ENCODE measurements around the gene SNX3. TPM values are rescaled to one million over a fixed set of nuclear protein-coding genes. Genes with fewer than 3 reads are reported as not detected.
A peak's percentile ranks its signal among the peaks of the same experiment; 100 is the strongest.

The SNX3 gene
- total RNA-seq, 4 donors from 2014 or later, result 81.2 to 136 (median 121) TPM

GRCh38 chr6:108295676-108296075 lies 34.8 kb upstream of the SNX3 start:
- in situ Hi-C loops (cut with MboI; ENCODE audit: low pct_ligation_motif_present in 1 of 4, low pct_unique_long_range_greater_than_20kb in 1 of 4, low sequenced_read_pairs in 3 of 4) (no loop called here), intact Hi-C loops (cut with DNase I; ENCODE audit: low total_unique reads) (loop anchor here (5.0 kb wide), 1 partner anchor 33 kb away; the partner anchor contains the start of gene SNX3)
- Histone ChIP-seq H3K27me3 (no peaks in the 10 kb centered on the region), H3K4me1 (peaks cover 6 to 30% (median 8%) of the 10 kb centered on the region in 4 donors), H3K4me3 (peak overlapping the region in 3 of 4 donors; percentile 68 to 97 (median 73)), H3K27ac (peak overlapping the region; percentile 90 to 99 (median 92)), H3K9me3 (no peaks in the 10 kb centered on the region), H3K36me3 (no peaks in the 10 kb centered on the region)
- DNase-seq, result no peak
- WGBS, 2 donors (ENCODE audit: low coverage in 1 of 2), result 61 to 74% methylated on average over 3 to 7 of the region's 7 CpGs
- no peak for TF ChIP-seq POLR2AphosphoS5 (IDR thresholded peaks at IDR 0.05)
- TF ChIP-seq, protein P1, sequence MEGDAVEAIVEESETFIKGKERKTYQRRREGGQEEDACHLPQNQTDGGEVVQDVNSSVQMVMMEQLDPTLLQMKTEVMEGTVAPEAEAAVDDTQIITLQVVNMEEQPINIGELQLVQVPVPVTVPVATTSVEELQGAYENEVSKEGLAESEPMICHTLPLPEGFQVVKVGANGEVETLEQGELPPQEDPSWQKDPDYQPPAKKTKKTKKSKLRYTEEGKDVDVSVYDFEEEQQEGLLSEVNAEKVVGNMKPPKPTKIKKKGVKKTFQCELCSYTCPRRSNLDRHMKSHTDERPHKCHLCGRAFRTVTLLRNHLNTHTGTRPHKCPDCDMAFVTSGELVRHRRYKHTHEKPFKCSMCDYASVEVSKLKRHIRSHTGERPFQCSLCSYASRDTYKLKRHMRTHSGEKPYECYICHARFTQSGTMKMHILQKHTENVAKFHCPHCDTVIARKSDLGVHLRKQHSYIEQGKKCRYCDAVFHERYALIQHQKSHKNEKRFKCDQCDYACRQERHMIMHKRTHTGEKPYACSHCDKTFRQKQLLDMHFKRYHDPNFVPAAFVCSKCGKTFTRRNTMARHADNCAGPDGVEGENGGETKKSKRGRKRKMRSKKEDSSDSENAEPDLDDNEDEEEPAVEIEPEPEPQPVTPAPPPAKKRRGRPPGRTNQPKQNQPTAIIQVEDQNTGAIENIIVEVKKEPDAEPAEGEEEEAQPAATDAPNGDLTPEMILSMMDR (IDR thresholded peaks at IDR 0.05), result no peak
- TF ChIP-seq EP300 (IDR thresholded peaks at IDR 0.05; ENCODE audit: low read depth), result no peak
- no peak for TF ChIP-seq POLR2A (IDR thresholded peaks at IDR 0.05)

DNA sequence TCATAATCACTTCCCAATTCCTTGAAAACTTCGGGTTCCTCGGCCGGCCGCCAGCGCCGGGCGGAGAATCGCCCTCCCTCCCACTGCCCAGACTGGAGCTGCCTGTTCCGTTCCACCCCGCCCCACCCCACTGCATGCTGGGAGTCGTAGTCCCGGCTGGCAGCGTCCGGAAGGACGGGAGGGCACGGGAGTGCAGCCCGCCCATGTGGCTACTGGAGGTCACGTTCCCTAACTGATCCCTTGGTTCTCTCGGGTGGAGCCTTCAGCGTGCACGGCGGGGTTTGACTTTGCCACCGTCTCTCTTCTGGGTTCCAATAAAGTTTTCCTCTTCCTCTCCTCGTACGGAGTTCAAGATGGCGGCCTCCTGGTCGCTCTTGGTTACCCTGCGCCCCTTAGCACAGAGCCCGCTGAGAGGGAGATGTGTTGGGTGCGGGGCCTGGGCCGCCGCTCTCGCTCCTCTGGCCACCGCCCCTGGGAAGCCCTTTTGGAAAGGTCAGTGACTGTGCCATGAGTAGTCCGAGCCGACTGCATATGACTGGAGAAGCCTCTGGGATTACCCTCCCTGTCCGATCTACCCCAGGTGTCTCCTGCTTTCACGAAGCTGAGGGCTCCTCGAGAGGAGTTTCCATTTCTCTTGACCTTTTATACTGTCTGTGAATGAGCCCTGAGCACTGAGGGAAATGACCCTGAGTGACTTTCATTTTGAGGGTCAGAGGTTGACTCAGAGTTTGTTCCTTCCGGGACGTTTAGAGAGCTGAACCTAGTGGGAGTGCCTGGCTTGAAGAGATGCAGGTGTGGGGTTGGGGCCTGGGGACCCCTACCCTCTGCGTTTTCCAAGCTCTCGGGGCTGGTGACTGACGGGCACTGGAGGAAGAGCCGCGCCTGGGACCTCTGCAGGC lies 34.1 kb upstream of the SNX3 start, which contains the start of gene AFG1L:
Gene AFG1L, plus strand, starts transcription at position 328 of the 899 bp plus-strand sequence. Its CDS starts 26 bp downstream, at position 354.
- TF ChIP-seq EP300 (IDR thresholded peaks at IDR 0.05; ENCODE audit: low read depth) (no peak), POLR2A (IDR thresholded peaks at IDR 0.05) (peak; percentile 80), POLR2AphosphoS5 (IDR thresholded peaks at IDR 0.05) (peak; percentile 55 to 91 (median 90))
- TF ChIP-seq, protein P1 (IDR thresholded peaks at IDR 0.05), result no peak
- WGBS, 2 donors (ENCODE audit: low coverage in 1 of 2), result 3% methylated on average over 46 of the region's 46 CpGs; no CpG with 5 or more reads in 1 of the 2 donors
- intact Hi-C loops (cut with DNase I; ENCODE audit: low total_unique reads) (loop anchor here (5.0 kb wide), 1 partner anchor 33 kb away; the partner anchor contains the start of gene SNX3), in situ Hi-C loops (cut with MboI; ENCODE audit: low pct_ligation_motif_present in 1 of 4, low pct_unique_long_range_greater_than_20kb in 1 of 4, low sequenced_read_pairs in 3 of 4) (no loop called here)
- DNase-seq, result peak; percentile 94
- Histone ChIP-seq H3K27ac (peak within 1 kb of the TSS; percentile 90 to 99 (median 92)), H3K9me3 (no peaks in the 10 kb centered on the region), H3K4me3 (peak within 1 kb of the TSS; percentile 60 to 97 (median 70)), H3K4me1 (peaks cover 6 to 27% (median 8%) of the 10 kb centered on the region in 4 donors), H3K27me3 (no peaks in the 10 kb centered on the region), H3K36me3 (no peaks in the 10 kb centered on the region)

DNA sequence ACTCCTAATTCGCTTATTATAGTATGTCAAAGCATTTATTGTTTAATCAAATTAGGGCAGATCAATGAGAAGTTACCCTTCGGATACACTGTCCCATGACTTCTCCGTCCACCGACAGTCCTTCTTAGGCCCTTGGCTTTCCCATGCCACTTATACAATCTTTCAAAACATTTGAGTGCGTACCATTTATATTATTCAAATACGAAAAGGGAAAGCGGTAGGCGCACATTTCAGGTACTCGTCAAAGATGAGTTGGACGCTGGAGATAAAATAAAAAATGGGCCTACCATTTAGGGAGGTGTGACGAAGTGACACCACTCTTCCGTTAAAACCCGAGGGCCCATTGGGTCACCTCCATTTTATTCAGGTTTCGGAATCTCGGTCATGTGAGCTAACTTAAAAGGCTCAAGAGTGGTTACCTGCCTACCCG lies 33.5 kb upstream of the SNX3 start:
- Histone ChIP-seq H3K36me3 (no peaks in the 10 kb centered on the region), H3K4me3 (peak overlapping the region; percentile 60 to 97 (median 70)), H3K4me1 (peaks cover 6 to 22% (median 8%) of the 10 kb centered on the region in 4 donors), H3K27ac (peak overlapping the region; percentile 90 to 99 (median 92)), H3K27me3 (no peaks in the 10 kb centered on the region), H3K9me3 (no peaks in the 10 kb centered on the region)
- DNase-seq, result no peak
- TF ChIP-seq EP300 (IDR thresholded peaks at IDR 0.05; ENCODE audit: low read depth), result no peak
- no peak for TF ChIP-seq POLR2AphosphoS5 (IDR thresholded peaks at IDR 0.05)
- TF ChIP-seq, protein P1 (IDR thresholded peaks at IDR 0.05), result no peak
- no peak for TF ChIP-seq POLR2A (IDR thresholded peaks at IDR 0.05)
- intact Hi-C loops (cut with DNase I; ENCODE audit: low total_unique reads) (no loop called here), in situ Hi-C loops (cut with MboI; ENCODE audit: low pct_ligation_motif_present in 1 of 4, low pct_unique_long_range_greater_than_20kb in 1 of 4, low sequenced_read_pairs in 3 of 4) (no loop called here)
- 34 to 93% methylated on average over 3 to 16 of the region's 16 CpGs for WGBS, 2 donors (ENCODE audit: low coverage in 1 of 2)

Measured in transverse colon (tissue), 4 donors.